HEK293 (cell line): ENCODE measurements around the gene VSTM2L.

Experiments
- ZEB2 ChIP-seq: fragments of 450-650 bp; formaldehyde crosslinking; IDR thresholded peaks from 2 replicates; pipeline ENCODE4 v1.5.1; 2016; ENCODE audit warnings: missing biosample characterization, missing genetic modification characterization
- ZNF138 ChIP-seq: fragments of 450-650 bp; formaldehyde crosslinking; IDR thresholded peaks from 2 replicates; pipeline ENCODE4 v1.5.1; 2016; ENCODE audit warnings: missing biosample characterization, missing genetic modification characterization, borderline replicate concordance
- ZNF239 ChIP-seq: fragments of 450-650 bp; formaldehyde crosslinking; IDR thresholded peaks from 2 replicates; pipeline ENCODE4 v1.5.1; 2016; ENCODE audit warnings: missing biosample characterization, missing genetic modification characterization
- ZNF777 ChIP-seq: fragments of 450-650 bp; formaldehyde crosslinking; IDR thresholded peaks from 2 replicates; pipeline ENCODE4 v1.5.1; 2017; ENCODE audit warnings: missing biosample characterization, missing genetic modification characterization, borderline replicate concordance
- TF ChIP-seq, protein P1 (sequence below): fragments of 450-650 bp; formaldehyde crosslinking; IDR thresholded peaks from 2 replicates; pipeline ENCODE4 v1.5.1; 2016; ENCODE audit warnings: missing biosample characterization, missing genetic modification characterization

DNA sequence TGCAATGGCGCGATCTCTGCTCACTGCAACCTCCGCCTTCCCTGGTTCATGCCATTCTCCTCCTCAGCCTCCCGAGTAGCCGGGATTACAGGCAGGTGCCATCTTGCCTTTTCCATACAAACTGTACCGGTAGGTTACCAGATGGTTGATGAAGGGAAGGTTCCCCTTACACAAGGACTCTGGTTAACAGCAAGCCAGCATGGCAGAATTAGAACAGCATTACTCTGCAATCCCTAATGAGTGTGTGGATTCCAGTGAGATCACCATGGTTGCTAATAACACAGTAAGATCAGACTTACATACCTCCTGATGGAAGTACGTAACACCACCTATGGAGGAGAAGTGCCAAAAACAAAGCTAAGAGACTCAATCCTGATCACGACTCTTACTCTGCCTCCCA is 78.6 kb downstream of the VSTM2L start:
- TF ChIP-seq ZNF138 (tag by site-specific recombination), result no peak
- TF ChIP-seq, protein P1, sequence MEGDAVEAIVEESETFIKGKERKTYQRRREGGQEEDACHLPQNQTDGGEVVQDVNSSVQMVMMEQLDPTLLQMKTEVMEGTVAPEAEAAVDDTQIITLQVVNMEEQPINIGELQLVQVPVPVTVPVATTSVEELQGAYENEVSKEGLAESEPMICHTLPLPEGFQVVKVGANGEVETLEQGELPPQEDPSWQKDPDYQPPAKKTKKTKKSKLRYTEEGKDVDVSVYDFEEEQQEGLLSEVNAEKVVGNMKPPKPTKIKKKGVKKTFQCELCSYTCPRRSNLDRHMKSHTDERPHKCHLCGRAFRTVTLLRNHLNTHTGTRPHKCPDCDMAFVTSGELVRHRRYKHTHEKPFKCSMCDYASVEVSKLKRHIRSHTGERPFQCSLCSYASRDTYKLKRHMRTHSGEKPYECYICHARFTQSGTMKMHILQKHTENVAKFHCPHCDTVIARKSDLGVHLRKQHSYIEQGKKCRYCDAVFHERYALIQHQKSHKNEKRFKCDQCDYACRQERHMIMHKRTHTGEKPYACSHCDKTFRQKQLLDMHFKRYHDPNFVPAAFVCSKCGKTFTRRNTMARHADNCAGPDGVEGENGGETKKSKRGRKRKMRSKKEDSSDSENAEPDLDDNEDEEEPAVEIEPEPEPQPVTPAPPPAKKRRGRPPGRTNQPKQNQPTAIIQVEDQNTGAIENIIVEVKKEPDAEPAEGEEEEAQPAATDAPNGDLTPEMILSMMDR (tag by site-specific recombination), result no peak
- no peak for TF ChIP-seq ZEB2 (tag by site-specific recombination)
- TF ChIP-seq ZNF777, result no peak
- no peak for TF ChIP-seq ZNF239 (tag by site-specific recombination)
